Neural progenitor cell (in vitro differentiated cells): ENCODE measurements around the gene NKPD1. TPM values are rescaled to one million over a fixed set of nuclear protein-coding genes. Genes with fewer than 3 reads are reported as not detected.

Experiments used
- DNase-seq: peaks from one replicate; pipeline ENCODE4 v3.0.0-alpha.2; 2016; ENCODE audit warnings: low spot score
- H2AFZ ChIP-seq: fragments of 200-600 bp; sonication (generic); replicated peaks from 2 replicates; pipeline ENCODE4 v1.6.1; 2016; ENCODE audit warnings: antibody characterized with exemption
- H3F3A ChIP-seq: fragments of 200-600 bp; sonication (generic); 2 replicates; pipeline ENCODE4 v1.6.1; 2016; ENCODE audit warnings: antibody characterized with exemption, low read depth
- H3K27ac ChIP-seq: fragments of 200-600 bp; sonication (generic); 2 replicates; pipeline ENCODE4 v1.5.1; 2016; ENCODE audit warnings: mild to moderate bottlenecking
- H3K27me3 ChIP-seq: fragments of 200-600 bp; sonication (generic); 2 replicates; pipeline ENCODE4 v1.6.1; 2016; ENCODE audit warnings: mild to moderate bottlenecking, moderate library complexity
- H3K36me3 ChIP-seq: fragments of 200-600 bp; sonication (generic); 2 replicates; pipeline ENCODE4 v1.5.1; 2016
- H3K4me1 ChIP-seq: fragments of 200-600 bp; sonication (generic); 2 replicates; pipeline ENCODE4 v1.6.1; 2016; ENCODE audit warnings: mixed run types
- H3K4me2 ChIP-seq: fragments of 200-600 bp; sonication (generic); 2 replicates; pipeline ENCODE4 v1.6.1; 2016
- H3K4me3 ChIP-seq: fragments of 200-600 bp; sonication (generic); 2 replicates; pipeline ENCODE4 v1.5.1; 2016
- H3K79me2 ChIP-seq: fragments of 200-600 bp; sonication (generic); 2 replicates; pipeline ENCODE4 v1.6.1; 2016; ENCODE audit warnings: low read depth
- H3K9ac ChIP-seq: fragments of 200-600 bp; sonication (generic); 2 replicates; pipeline ENCODE4 v1.6.1; 2016
- H3K9me3 ChIP-seq: fragments of 200-600 bp; sonication (generic); 2 replicates; pipeline ENCODE4 v1.5.1; 2016; ENCODE audit warnings: low read depth
- H4K20me1 ChIP-seq: fragments of 200-600 bp; sonication (generic); 2 replicates; pipeline ENCODE4 v1.6.1; 2016; ENCODE audit warnings: low read depth
- H3K27ac Mint-ChIP-seq: 3 replicates; pipeline ENCODE4 v1.8.0; 2021; ENCODE audit warnings: mixed read lengths
- H3K27me3 Mint-ChIP-seq: 2 replicates; pipeline ENCODE4 v1.8.0; 2022; ENCODE audit warnings: low read depth, mild to moderate bottlenecking, inconsistent platforms, moderate library complexity, mixed read lengths; ENCODE audit not compliant: insufficient read depth
- H3K36me3 Mint-ChIP-seq: 3 replicates; pipeline ENCODE4 v1.8.0; 2021; ENCODE audit warnings: mixed read lengths
- H3K4me1 Mint-ChIP-seq: 3 replicates; pipeline ENCODE4 v1.8.0; 2021; ENCODE audit warnings: mixed read lengths
- H3K4me3 Mint-ChIP-seq: 3 replicates; pipeline ENCODE4 v1.8.0; 2021; ENCODE audit warnings: mild to moderate bottlenecking, moderate library complexity, mixed read lengths
- H3K9me3 Mint-ChIP-seq: 3 replicates; pipeline ENCODE4 v1.8.0; 2020; ENCODE audit warnings: mixed read lengths
- CTCF ChIP-seq: fragments of 200-600 bp; sonication (generic); IDR thresholded peaks from 2 replicates; pipeline ENCODE4 v1.5.1; 2017; ENCODE audit warnings: antibody characterized with exemption, mild to moderate bottlenecking
- EZH2 ChIP-seq: fragments of 200-600 bp; sonication (generic); IDR thresholded peaks from 2 replicates; pipeline ENCODE4 v1.6.1; 2017; ENCODE audit warnings: antibody characterized with exemption, mild to moderate bottlenecking, moderate library complexity
- EZH2phosphoT487 ChIP-seq: fragments of 200-600 bp; sonication (generic); IDR thresholded peaks from 2 replicates; pipeline ENCODE4 v1.6.1; 2017; ENCODE audit warnings: antibody characterized with exemption
- total RNA-seq: library from RNA; depleted of rRNA; stranded (reverse); fragments of >200 nt; gene quantifications from 2 replicates; pipeline ENCODE4 v1.2.3, GENCODE V29; 2015; ENCODE audit warnings: low replicate concordance

NKPD1 gene
- total RNA-seq, 1 donor from 2014 or later = 0.02 TPM

- no peaks in the 10 kb centered on the region for H3F3A ChIP-seq
- TF ChIP-seq CTCF (no peak), EZH2phosphoT487 (no peak), EZH2 (no peak)
- peaks cover 8% of the 10 kb centered on the region for H3K27me3 ChIP-seq
- H4K20me1 ChIP-seq = no peaks in the 10 kb centered on the region
- Mint-ChIP-seq H3K4me1 (no peaks in the 10 kb centered on the region), H3K27me3 (peaks cover 12% of the 10 kb centered on the region), H3K9me3 (no peaks in the 10 kb centered on the region), H3K36me3 (peaks cover 7% of the 10 kb centered on the region), H3K4me3 (no peak overlapping the region), H3K27ac (no peak overlapping the region)
- no peak overlapping the region for H3K9ac ChIP-seq
- no peaks in the 10 kb centered on the region for H3K9me3 ChIP-seq
- no peak overlapping the region for H3K27ac ChIP-seq
- DNase-seq = no peak
- H3K4me2 ChIP-seq = no peak overlapping the region
- no peaks in the 10 kb centered on the region for H3K36me3 ChIP-seq
- no peaks in the 10 kb centered on the region for H3K79me2 ChIP-seq
- H2AFZ ChIP-seq = no peak overlapping the region
- H3K4me1 ChIP-seq = no peaks in the 10 kb centered on the region
- no peak overlapping the region for H3K4me3 ChIP-seq
Observed at GRCh38 chr19:45146251-45146650, 14.5 kb downstream of the NKPD1 start.

- Histone ChIP-seq H4K20me1 (peaks cover 2% of the 10 kb centered on the region), H3K9me3 (no peaks in the 10 kb centered on the region), H3K9ac (no peak overlapping the region), H3K27me3 (peaks cover under 1% of the 10 kb centered on the region), H3K36me3 (no peaks in the 10 kb centered on the region), H2AFZ (no peak overlapping the region), H3K4me2 (no peak overlapping the region), H3K4me1 (no peaks in the 10 kb centered on the region), H3F3A (no peaks in the 10 kb centered on the region), H3K4me3 (no peak overlapping the region), H3K27ac (no peak overlapping the region), H3K79me2 (no peaks in the 10 kb centered on the region)
- H3K36me3 Mint-ChIP-seq = peaks cover 7% of the 10 kb centered on the region
- H3K4me3 Mint-ChIP-seq = no peak overlapping the region
- H3K9me3 Mint-ChIP-seq = no peaks in the 10 kb centered on the region
- H3K4me1 Mint-ChIP-seq = no peaks in the 10 kb centered on the region
- H3K27me3 Mint-ChIP-seq = peaks cover 12% of the 10 kb centered on the region
- no peak for TF ChIP-seq EZH2phosphoT487
- no peak for TF ChIP-seq EZH2
- no peak for TF ChIP-seq CTCF
- H3K27ac Mint-ChIP-seq = no peak overlapping the region
- no peak for DNase-seq
Observed at GRCh38 chr19:45145270-45146189, 15.3 kb downstream of the NKPD1 start.

GRCh38 chr19:45144431-45145269 is 16.1 kb downstream of the NKPD1 start:
- Mint-ChIP-seq H3K4me1 (no peaks in the 10 kb centered on the region), H3K36me3 (peaks cover 7% of the 10 kb centered on the region), H3K9me3 (no peaks in the 10 kb centered on the region), H3K27me3 (peaks cover 8% of the 10 kb centered on the region), H3K27ac (no peak overlapping the region), H3K4me3 (no peak overlapping the region)
- H3K4me2 ChIP-seq = no peak overlapping the region
- DNase-seq = no peak
- no peak overlapping the region for H3K9ac ChIP-seq
- TF ChIP-seq EZH2phosphoT487 (no peak), EZH2 (no peak), CTCF (no peak)
- no peaks in the 10 kb centered on the region for H3K79me2 ChIP-seq
- no peak overlapping the region for H3K4me3 ChIP-seq
- H3F3A ChIP-seq = no peaks in the 10 kb centered on the region
- H3K36me3 ChIP-seq = no peaks in the 10 kb centered on the region
- H3K9me3 ChIP-seq = no peaks in the 10 kb centered on the region
- H4K20me1 ChIP-seq = peaks cover 6% of the 10 kb centered on the region
- H2AFZ ChIP-seq = no peak overlapping the region
- no peaks in the 10 kb centered on the region for H3K4me1 ChIP-seq
- H3K27me3 ChIP-seq = no peaks in the 10 kb centered on the region
- no peak overlapping the region for H3K27ac ChIP-seq
